Stomach (tissue), 9 donors: Measurements from ENCODE around the gene LACTB. TPM values are rescaled to one million over a fixed set of nuclear protein-coding genes. Genes with fewer than 3 reads are reported as not detected.
"Not testable (repeated sequence)": the region's sequence is repeated elsewhere in the genome, so short reads cannot be mapped to it uniquely, and the experiment has no call there.

Experiments used
- DNase-seq, 2 donors: peaks; one replicate each; pipeline versions ENCODE4 v3.0.0 to v3.0.0-alpha.2; 2013 to 2019
- H3K27ac ChIP-seq, 5 donors: fragments of 200-600 bp in 4 of 5; sonication (generic) in 4 of 5; one replicate each; pipeline ENCODE4 v1.5.1; 2013 to 2019; ENCODE audit warnings: mild to moderate bottlenecking in 1 of 5, moderate library complexity in 1 of 5
- H3K27me3 ChIP-seq, 3 donors: fragments of 200-600 bp; sonication (generic); one replicate each; pipeline ENCODE4 v1.5.1; 2017 to 2019; ENCODE audit warnings: mixed run types in 1 of 3
- H3K36me3 ChIP-seq, 4 donors: fragments of 200-600 bp; sonication (generic); 1 replicate in 3 of 4; 2 replicates in 1 of 4; pipeline ENCODE4 v1.5.1; 2016 to 2019
- H3K4me1 ChIP-seq, 4 donors: fragments of 200-600 bp; sonication (generic); one replicate each; pipeline ENCODE4 v1.5.1; 2016 to 2019
- H3K4me3 ChIP-seq, 4 donors: fragments of 200-600 bp; sonication (generic) in 3 of 4; one replicate each; pipeline ENCODE4 v1.5.1; 2016 to 2019; ENCODE audit warnings: mild to moderate bottlenecking in 1 of 4
- H3K9me3 ChIP-seq, 4 donors: fragments of 200-600 bp; sonication (generic); one replicate each; pipeline ENCODE4 v1.5.1; 2016 to 2019
- CTCF ChIP-seq, 7 experiments: fragments of 450-650 bp in 4 of 7; fragments of 200-600 bp in 3 of 7; sonication (generic) in 3 of 7; IDR thresholded peaks; one replicate each; pipeline ENCODE4 v1.5.1; 2016 to 2019; ENCODE audit warnings: antibody characterized with exemption in 7 of 7, control low read depth in 2 of 7, mild to moderate bottlenecking in 1 of 7
- EP300 ChIP-seq: sonication (generic); formaldehyde crosslinking; IDR thresholded peaks from one replicate; pipeline ENCODE4 v1.6.1; 2017; ENCODE audit warnings: antibody characterized with exemption
- POLR2A ChIP-seq, 4 donors: fragments of 450-650 bp; IDR thresholded peaks; one replicate each; pipeline ENCODE4 v1.6.1; 2016; ENCODE audit warnings: antibody characterized with exemption in 4 of 4, control low read depth in 2 of 4, mild to moderate bottlenecking in 1 of 4, moderate library complexity in 1 of 4
- POLR2AphosphoS5 ChIP-seq, 3 donors: sonication (generic); formaldehyde crosslinking; IDR thresholded peaks; one replicate each; pipeline ENCODE4 v1.6.1; 2016; ENCODE audit warnings: antibody characterized with exemption in 3 of 3
- WGBS, 5 donors: extraction: QIAGEN DNeasy Blood & Tissue Kit in 3 of 5; methylation state at CpG; one replicate each; pipeline versions ENCODE4 v1.1.5 to v1.1.7; 2013 to 2018; 5-methylcytosine and 5-hydroxymethylcytosine counted together
- intact Hi-C: fragments of 100-400 bp; cut with DNase I; formaldehyde crosslinking; loops from one replicate; pipeline ENCODE4 v1.15.1; 2023; ENCODE audit warnings: low total_unique reads
- polyA plus RNA-seq, 3 donors: library from polyadenylated mRNA; stranded (reverse); fragments of 200-250 nt; gene quantifications; one replicate each; pipeline ENCODE4 v1.2.3, GENCODE V29; 2013
- total RNA-seq, 5 donors: library from RNA; depleted of rRNA; stranded (reverse); fragments of >200 nt; gene quantifications; one replicate each; pipeline versions ENCODE4 v1.1.0 to v1.2.3, GENCODE V29; 2014 to 2016
- donor health status: healthy with polysubstance abuse.
- donor health status: Bipolar disorder and iron deficiency.
- donor health status: healthy.

Gene LACTB
- total and polyA plus RNA-seq, 8 donors = 1.2 to 30.8 (median 11.1) TPM

GRCh38 chr15:63096178-63096577, 25.5 kb upstream of the LACTB start:
- H3K9me3 ChIP-seq = no peaks in the 10 kb centered on the region
- no peaks in the 10 kb centered on the region for H3K36me3 ChIP-seq
- H3K27me3 ChIP-seq = no peaks in the 10 kb centered on the region
- no peak overlapping the region for H3K27ac ChIP-seq
- 90 to 97% (median 96%) methylated on average over 4 of the region's 4 CpGs for WGBS, 5 donors
- intact Hi-C loops = loop anchor here (10.0 kb wide), 1 partner anchor 51 kb away; the partner anchor contains the start of gene TPM1
- H3K4me3 ChIP-seq = no peak overlapping the region
- H3K4me1 ChIP-seq = peaks cover 0 to 15% (median 5%) of the 10 kb centered on the region in 4 donors
- TF ChIP-seq EP300 (no peak), POLR2A (IDR thresholded peaks at IDR 0.05) (no peak), POLR2AphosphoS5 (IDR thresholded peaks at IDR 0.05) (no peak), CTCF (IDR thresholded peaks at IDR 0.05) (no peak)
- no peak for DNase-seq

- not testable (repeated sequence) for H3K4me3 ChIP-seq, DNase-seq, H3K4me1 ChIP-seq, H3K9me3 ChIP-seq, H3K36me3 ChIP-seq, H3K27ac ChIP-seq, H3K27me3 ChIP-seq
- WGBS, 5 donors = 87 to 92% (median 89%) methylated on average over 4 to 24 of the region's 33 CpGs
- intact Hi-C loops = loop anchor here (10.0 kb wide), 1 partner anchor 54 kb away; the partner anchor contains the start of gene TPM1
Observed at GRCh38 chr15:63098901-63099300, 22.8 kb upstream of the LACTB start.

- not testable (repeated sequence) for H3K27ac ChIP-seq, DNase-seq, H3K36me3 ChIP-seq, H3K4me1 ChIP-seq, H3K9me3 ChIP-seq, H3K27me3 ChIP-seq, H3K4me3 ChIP-seq
- 75 to 90% (median 81%) methylated on average over 2 to 5 of the region's 5 CpGs for WGBS, 5 donors
- intact Hi-C loops = loop anchor here (10.0 kb wide), 1 partner anchor 55 kb away; the partner anchor contains the start of gene TPM1
Observed at GRCh38 chr15:63099581-63099980, 22.1 kb upstream of the LACTB start.

- no peaks in the 10 kb centered on the region for H3K36me3 ChIP-seq
- TF ChIP-seq EP300 (no peak), POLR2A (IDR thresholded peaks at IDR 0.05) (no peak), POLR2AphosphoS5 (IDR thresholded peaks at IDR 0.05) (no peak), CTCF (IDR thresholded peaks at IDR 0.05) (no peak)
- no peaks in the 10 kb centered on the region for H3K27me3 ChIP-seq
- 78 to 87% (median 85%) methylated on average over 3 of the region's 3 CpGs for WGBS, 5 donors
- H3K4me1 ChIP-seq = peaks cover 0 to 11% (median 8%) of the 10 kb centered on the region in 4 donors
- no peak overlapping the region for H3K4me3 ChIP-seq
- no peak overlapping the region for H3K27ac ChIP-seq
- no peak for DNase-seq
- H3K9me3 ChIP-seq = no peaks in the 10 kb centered on the region
- intact Hi-C loops = loop anchor here (10.0 kb wide), 1 partner anchor 259 kb away; no protein-coding TSS in a partner anchor
Observed at GRCh38 chr15:63103416-63103815, 18.2 kb upstream of the LACTB start.

- H3K9me3 ChIP-seq = no peaks in the 10 kb centered on the region
- intact Hi-C loops = loop anchor here (10.0 kb wide), 1 partner anchor 260 kb away; no protein-coding TSS in a partner anchor
- H3K4me1 ChIP-seq = peaks cover 0 to 13% (median 8%) of the 10 kb centered on the region in 4 donors
- DNase-seq = no peak
- H3K4me3 ChIP-seq = no peak overlapping the region
- H3K36me3 ChIP-seq = no peaks in the 10 kb centered on the region
- WGBS, 5 donors = 58 to 80% (median 69%) methylated on average over 7 of the region's 7 CpGs
- H3K27me3 ChIP-seq = no peaks in the 10 kb centered on the region
- H3K27ac ChIP-seq = no peak overlapping the region
- TF ChIP-seq EP300 = no peak
- no peak for TF ChIP-seq POLR2A (IDR thresholded peaks at IDR 0.05)
- TF ChIP-seq CTCF (IDR thresholded peaks at IDR 0.05) = no peak
- no peak for TF ChIP-seq POLR2AphosphoS5 (IDR thresholded peaks at IDR 0.05)
Observed at GRCh38 chr15:63104727-63105126, 16.9 kb upstream of the LACTB start.

GRCh38 chr15:63105354-63105753, 16.3 kb upstream of the LACTB start:
- DNase-seq, H3K27me3 ChIP-seq, H3K4me3 ChIP-seq, H3K27ac ChIP-seq, H3K9me3 ChIP-seq, H3K36me3 ChIP-seq: not testable (repeated sequence)
- 63 to 80% (median 78%) methylated on average over 8 of the region's 8 CpGs for WGBS, 5 donors
- H3K4me1 ChIP-seq = peaks cover 0 to 13% (median 8%) of the 10 kb centered on the region in 4 donors
- intact Hi-C loops = loop anchor here (10.0 kb wide), 1 partner anchor 261 kb away; no protein-coding TSS in a partner anchor
